Keratinocyte (primary cell): ENCODE measurements around the gene NEB. TPM values are rescaled to one million over a fixed set of nuclear protein-coding genes. Genes with fewer than 3 reads are reported as not detected.

Source experiments
- DNase-seq: peaks from one replicate; pipeline ENCODE4 v3.0.0-alpha.2; 2011; ENCODE audit warnings: low read depth, missing footprints, low spot score
- FAIRE-seq: peaks from 2 replicates; lab custom pipeline; 2011; peaks lifted over from hg19 to GRCh38; lab: Jason Lieb, UNC
- H2AFZ ChIP-seq: 2 replicates; pipeline ENCODE4 v1.6.0; 2012; ENCODE audit warnings: low read length, control low read depth, inconsistent platforms; ENCODE audit not compliant: control insufficient read depth
- H3K27ac ChIP-seq: 2 replicates; pipeline ENCODE4 v1.5.1; 2011; ENCODE audit warnings: low read length; ENCODE audit not compliant: control insufficient read depth, insufficient read depth
- H3K27me3 ChIP-seq: 3 replicates; pipeline ENCODE4 v1.6.0; 2011; ENCODE audit warnings: low read length; ENCODE audit not compliant: control insufficient read depth, insufficient read depth; ENCODE audit errors: extremely low read depth
- H3K36me3 ChIP-seq, 2 experiments: 2 replicates in 1 of 2; 3 replicates in 1 of 2; pipeline ENCODE4 v1.5.1; 2011; ENCODE audit warnings: low read length in 2 of 2, mild to moderate bottlenecking in 1 of 2; ENCODE audit not compliant: control insufficient read depth in 2 of 2, insufficient read depth in 2 of 2; ENCODE audit errors: extremely low read depth in 1 of 2
- H3K4me1 ChIP-seq: 3 replicates; pipeline ENCODE4 v1.5.1; 2011; ENCODE audit warnings: low read length; ENCODE audit not compliant: control insufficient read depth, insufficient read depth; ENCODE audit errors: extremely low read depth
- H3K4me2 ChIP-seq: 3 replicates; pipeline ENCODE4 v1.6.0; 2011; ENCODE audit warnings: low read depth, low read length; ENCODE audit not compliant: control insufficient read depth, insufficient read depth; ENCODE audit errors: extremely low read depth
- H3K4me3 ChIP-seq, 3 experiments: fragments of 200-600 bp in 1 of 3; sonication (generic) in 1 of 3; 2 replicates in 2 of 3; 3 replicates in 1 of 3; pipeline ENCODE4 v1.5.1; 2011 to 2016; ENCODE audit warnings: low read length in 3 of 3, mild to moderate bottlenecking in 3 of 3, control low read depth in 2 of 3, inconsistent platforms in 1 of 3, low read depth in 1 of 3, mixed read lengths in 1 of 3, mixed run types in 1 of 3, moderate library complexity in 1 of 3; ENCODE audit not compliant: control insufficient read depth in 2 of 3, insufficient read depth in 2 of 3; ENCODE audit errors: extremely low read depth in 1 of 3
- H3K79me2 ChIP-seq: 2 replicates; pipeline ENCODE4 v1.6.0; 2012; ENCODE audit warnings: low read length; ENCODE audit not compliant: control insufficient read depth, insufficient read depth
- H3K9ac ChIP-seq: 3 replicates; pipeline ENCODE4 v1.6.0; 2011; ENCODE audit warnings: low read length; ENCODE audit not compliant: control insufficient read depth, insufficient read depth; ENCODE audit errors: extremely low read depth
- H3K9me1 ChIP-seq: 3 replicates; pipeline ENCODE4 v1.6.0; 2011; ENCODE audit warnings: low read length; ENCODE audit not compliant: control insufficient read depth, insufficient read depth; ENCODE audit errors: extremely low read depth
- H3K9me3 ChIP-seq: 2 replicates; pipeline ENCODE4 v1.5.1; 2012; ENCODE audit warnings: low read depth, low read length; ENCODE audit not compliant: control insufficient read depth
- H4K20me1 ChIP-seq: 3 replicates; pipeline ENCODE4 v1.6.0; 2011; ENCODE audit warnings: low read length; ENCODE audit not compliant: control insufficient read depth, insufficient read depth; ENCODE audit errors: extremely low read depth
- CTCF ChIP-seq, 3 experiments: IDR thresholded peaks in 1 of 3; conservative IDR thresholded peaks in 1 of 3; optimal IDR thresholded peaks in 1 of 3; 2 replicates in 2 of 3; 3 replicates in 1 of 3; pipeline versions ENCODE3 to v1.5.1; 2011; ENCODE audit warnings: low read length in 3 of 3, mild to moderate bottlenecking in 3 of 3, moderate library complexity in 2 of 3, control low read depth in 1 of 3, inconsistent platforms in 1 of 3; ENCODE audit not compliant: insufficient read depth in 2 of 3; ENCODE audit errors: extremely low read depth in 1 of 3
- EZH2 ChIP-seq: IDR thresholded peaks from one replicate; pipeline ENCODE4 v1.6.1; 2012; ENCODE audit warnings: inconsistent platforms, mild to moderate bottlenecking, low read length, moderate library complexity
- dilution Hi-C: fragments of 300-500 bp; cut with MboI; formaldehyde crosslinking; loops from one replicate; pipeline ENCODE4 v1.7.0; 2020; ENCODE audit warnings: low sequenced_read_pairs; ENCODE audit not compliant: extremely low pct_ligation_motif_present
- polyA plus RNA-seq, 5 experiments: library from polyadenylated mRNA; depleted of rRNA in 3 of 5; stranded (reverse) in 3 of 5; stranded (forward) in 1 of 5; unstranded in 1 of 5; fragments of >200 nt; gene quantifications; 1 replicate in 1 of 5; 2 replicates in 3 of 5; 3 replicates in 1 of 5; pipeline versions ENCODE4 v1.2.1 to v1.2.3, GENCODE V29; 2011 to 2012; ENCODE audit warnings: missing spikeins in 2 of 5, low read depth in 1 of 5, low replicate concordance in 1 of 5

Gene NEB
- polyA plus RNA-seq, 1 donor (not counting 4 experiments of a cell fraction or from before 2014, with no cell fraction given), result 0.67 TPM

GRCh38 chr2:151695778-151696177 lies 38.5 kb downstream of the NEB start:
- DNase-seq, result no peak
- Histone ChIP-seq H3K27me3 (no peaks in the 10 kb centered on the region), H3K4me2 (no peak overlapping the region), H3K27ac (no peak overlapping the region), H3K4me3 (no peak overlapping the region), H3K4me1 (no peaks in the 10 kb centered on the region), H4K20me1 (no peaks in the 10 kb centered on the region), H3K9me3 (no peaks in the 10 kb centered on the region), H3K36me3 (no peaks in the 10 kb centered on the region), H3K9ac (no peak overlapping the region), H3K9me1 (no peaks in the 10 kb centered on the region), H2AFZ (no peak overlapping the region), H3K79me2 (no peaks in the 10 kb centered on the region)
- no peak for TF ChIP-seq EZH2
- no peak for TF ChIP-seq CTCF (optimal IDR thresholded peaks at IDR 0.05 in 1 of 3, IDR thresholded peaks at IDR 0.05 in 1 of 3, conservative IDR thresholded peaks at IDR 0.05 in 1 of 3; ENCODE audit: extremely low read depth in 1 of 3, insufficient read depth in 2 of 3, low read length in 3 of 3)
- FAIRE-seq, result no peak
- dilution Hi-C loops, result no loop called here

GRCh38 chr2:151691631-151692030 lies 42.6 kb downstream of the NEB start:
- Histone ChIP-seq H3K9me3 (no peaks in the 10 kb centered on the region), H3K4me3 (no peak overlapping the region), H3K27ac (no peak overlapping the region), H3K79me2 (no peaks in the 10 kb centered on the region), H2AFZ (no peak overlapping the region), H4K20me1 (no peaks in the 10 kb centered on the region), H3K4me2 (no peak overlapping the region), H3K9ac (no peak overlapping the region), H3K36me3 (no peaks in the 10 kb centered on the region), H3K9me1 (no peaks in the 10 kb centered on the region), H3K27me3 (no peaks in the 10 kb centered on the region), H3K4me1 (no peaks in the 10 kb centered on the region)
- no peak for TF ChIP-seq EZH2
- TF ChIP-seq CTCF (optimal IDR thresholded peaks at IDR 0.05 in 1 of 3, IDR thresholded peaks at IDR 0.05 in 1 of 3, conservative IDR thresholded peaks at IDR 0.05 in 1 of 3; ENCODE audit: extremely low read depth in 1 of 3, insufficient read depth in 2 of 3, low read length in 3 of 3), result no peak
- dilution Hi-C loops, result no loop called here
- DNase-seq, result no peak
- no peak for FAIRE-seq
